HG03469 (cell line): ENCODE measurements around the gene NKX1-1.
"Not testable (repeated sequence)": the region's sequence is repeated elsewhere in the genome, so short reads cannot be mapped to it uniquely, and the experiment has no call there.

Source experiments
- ATAC-seq: cut with Tn5 transposase; IDR thresholded peaks from one replicate; pipeline ENCODE4 v1.9.1; 2021; ENCODE audit warnings: mild to moderate bottlenecking, moderate library complexity, moderate number of reproducible peaks; ENCODE audit not compliant: unreplicated experiment

The NKX1-1 gene

GRCh38 chr4:1375051-1375721 lies 31.1 kb downstream of the NKX1-1 start:
- ATAC-seq: no peak

- ATAC-seq: no peak
Measured at GRCh38 chr4:1374706-1375045, 31.6 kb downstream of the NKX1-1 start.

GRCh38 chr4:1373892-1374705 lies 32.1 kb downstream of the NKX1-1 start:
- ATAC-seq: no peak

- not testable (repeated sequence) for ATAC-seq
Measured at GRCh38 chr4:1372576-1372975, 33.7 kb downstream of the NKX1-1 start.

- ATAC-seq: no peak
Measured at GRCh38 chr4:1371176-1372165, 34.8 kb downstream of the NKX1-1 start.

- no peak for ATAC-seq
Measured at GRCh38 chr4:1370321-1371124, 35.7 kb downstream of the NKX1-1 start.

- no peak for ATAC-seq
Measured at GRCh38 chr4:1369479-1370079, 36.7 kb downstream of the NKX1-1 start.

- ATAC-seq: no peak
Measured at GRCh38 chr4:1369091-1369450, 37.2 kb downstream of the NKX1-1 start.

GRCh38 chr4:1368421-1369090 lies 37.7 kb downstream of the NKX1-1 start:
- no peak for ATAC-seq

GRCh38 chr4:1367936-1368289 lies 38.3 kb downstream of the NKX1-1 start:
- ATAC-seq: no peak

- ATAC-seq: no peak
Measured at GRCh38 chr4:1367230-1367935, 38.9 kb downstream of the NKX1-1 start.

GRCh38 chr4:1366371-1367229 lies 39.6 kb downstream of the NKX1-1 start:
- ATAC-seq: no peak

- ATAC-seq: no peak
Measured at GRCh38 chr4:1365271-1366178, 40.7 kb downstream of the NKX1-1 start.

GRCh38 chr4:1364748-1365147 lies 41.5 kb downstream of the NKX1-1 start:
- ATAC-seq: no peak

GRCh38 chr4:1364217-1364616 lies 42.0 kb downstream of the NKX1-1 start:
- no peak for ATAC-seq

GRCh38 chr4:1363513-1363912 lies 42.7 kb downstream of the NKX1-1 start:
- ATAC-seq: no peak

GRCh38 chr4:1362521-1362920 lies 43.7 kb downstream of the NKX1-1 start:
- ATAC-seq: no peak
